ENCODE data around the gene CACNA1I. TPM values are rescaled to one million over a fixed set of nuclear protein-coding genes. Genes with fewer than 3 reads are reported as not detected.

Gene CACNA1I
- total and polyA plus RNA-seq, 7 donors = under 0.01 to 0.95 (median 0.15) TPM; not detected in 3

DNA sequence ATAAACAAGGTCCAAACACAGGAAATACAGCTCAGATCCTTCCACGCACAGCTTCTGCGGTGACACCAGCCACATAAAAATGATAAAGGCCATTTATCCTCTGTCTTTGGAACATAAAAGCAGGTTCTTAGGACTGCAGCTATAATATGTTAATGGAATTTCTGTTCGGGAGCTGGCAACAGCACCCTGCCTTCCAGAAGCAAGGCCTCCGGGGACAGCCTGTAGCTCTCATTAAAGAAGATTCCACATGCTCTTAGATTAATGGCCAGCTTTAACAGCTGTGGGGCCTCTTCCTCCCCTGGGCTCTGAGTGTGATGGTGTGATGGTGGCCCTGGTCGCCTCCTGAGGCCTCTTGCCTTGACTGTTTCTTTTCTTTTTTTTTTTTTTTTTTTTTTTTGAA, 137.3 kb downstream of the CACNA1I start:
- peaks cover 0 to 16% (median 0%) of the 10 kb centered on the region in 3 donors for H3K27me3 ChIP-seq
- intact Hi-C loops (cut with DNase I) = no loop called here
- WGBS, 2 donors = 75 to 76% methylated on average over 5 of the region's 5 CpGs

DNA sequence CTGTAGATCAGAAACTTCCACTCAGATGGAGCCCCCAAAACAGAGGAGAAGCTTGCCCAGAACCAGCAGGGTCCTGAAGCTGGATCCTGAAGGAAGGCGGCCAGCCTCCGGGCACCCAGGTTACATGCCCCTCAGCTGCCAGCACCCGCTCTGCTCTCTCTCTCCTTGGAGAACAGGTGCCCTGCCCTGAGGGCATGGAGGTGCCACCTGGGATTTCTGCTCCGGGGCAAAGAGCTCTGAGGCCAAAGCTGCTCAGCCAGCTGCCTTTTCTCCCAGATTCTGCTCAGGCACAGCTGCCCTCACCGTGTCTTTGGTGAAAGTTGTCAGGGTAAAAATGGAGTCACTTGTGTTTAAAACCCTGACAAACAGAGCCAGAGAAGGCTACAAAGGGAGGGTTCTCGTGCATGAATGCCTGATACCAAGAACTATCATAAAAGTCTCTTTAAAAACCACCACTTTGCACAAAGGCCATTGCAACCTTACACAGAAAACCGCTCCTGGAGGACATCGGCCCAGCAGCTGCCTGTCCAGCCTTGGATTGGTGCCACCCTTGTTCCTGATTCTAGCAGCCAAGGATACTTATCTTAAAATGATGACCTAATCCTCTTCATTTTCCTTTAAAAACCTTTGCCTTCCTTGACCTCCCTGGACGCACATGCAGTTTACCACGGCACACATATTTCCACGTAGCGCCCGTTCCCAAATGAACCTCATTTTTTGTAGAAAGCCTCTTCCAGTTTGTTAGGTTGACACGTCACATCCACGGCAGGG, 140.0 kb downstream of the CACNA1I start:
- Histone ChIP-seq H3K27me3 (peaks cover 0 to 16% (median 0%) of the 10 kb centered on the region in 3 donors), H3K4me1 (no peaks in the 10 kb centered on the region), H3K27ac (no peak overlapping the region), H3K36me3 (no peaks in the 10 kb centered on the region), H3K4me3 (no peak overlapping the region), H3K9me3 (no peaks in the 10 kb centered on the region)
- DNase-seq = no peak
- whole genome bisulfite sequencing, 2 donors = 68 to 75% methylated on average over 15 of the region's 15 CpGs
- TF ChIP-seq POLR2A (IDR thresholded peaks at IDR 0.05) = no peak
- TF ChIP-seq, protein P1, sequence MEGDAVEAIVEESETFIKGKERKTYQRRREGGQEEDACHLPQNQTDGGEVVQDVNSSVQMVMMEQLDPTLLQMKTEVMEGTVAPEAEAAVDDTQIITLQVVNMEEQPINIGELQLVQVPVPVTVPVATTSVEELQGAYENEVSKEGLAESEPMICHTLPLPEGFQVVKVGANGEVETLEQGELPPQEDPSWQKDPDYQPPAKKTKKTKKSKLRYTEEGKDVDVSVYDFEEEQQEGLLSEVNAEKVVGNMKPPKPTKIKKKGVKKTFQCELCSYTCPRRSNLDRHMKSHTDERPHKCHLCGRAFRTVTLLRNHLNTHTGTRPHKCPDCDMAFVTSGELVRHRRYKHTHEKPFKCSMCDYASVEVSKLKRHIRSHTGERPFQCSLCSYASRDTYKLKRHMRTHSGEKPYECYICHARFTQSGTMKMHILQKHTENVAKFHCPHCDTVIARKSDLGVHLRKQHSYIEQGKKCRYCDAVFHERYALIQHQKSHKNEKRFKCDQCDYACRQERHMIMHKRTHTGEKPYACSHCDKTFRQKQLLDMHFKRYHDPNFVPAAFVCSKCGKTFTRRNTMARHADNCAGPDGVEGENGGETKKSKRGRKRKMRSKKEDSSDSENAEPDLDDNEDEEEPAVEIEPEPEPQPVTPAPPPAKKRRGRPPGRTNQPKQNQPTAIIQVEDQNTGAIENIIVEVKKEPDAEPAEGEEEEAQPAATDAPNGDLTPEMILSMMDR (IDR thresholded peaks at IDR 0.05) = no peak
- no peak for TF ChIP-seq POLR2AphosphoS5 (IDR thresholded peaks at IDR 0.05)
- no peak for TF ChIP-seq EP300 (IDR thresholded peaks at IDR 0.05)
- intact Hi-C loops (cut with DNase I) = no loop called here

More for the DNA sequence above, 137.3 kb downstream of the CACNA1I start:
- DNase-seq = no peak
- Histone ChIP-seq H3K27ac (no peak overlapping the region), H3K4me3 (no peak overlapping the region), H3K4me1 (no peaks in the 10 kb centered on the region), H3K36me3 (no peaks in the 10 kb centered on the region), H3K9me3 (no peaks in the 10 kb centered on the region)
- no peak for TF ChIP-seq EP300 (IDR thresholded peaks at IDR 0.05)
- TF ChIP-seq, protein P1 (IDR thresholded peaks at IDR 0.05) = no peak

DNA sequence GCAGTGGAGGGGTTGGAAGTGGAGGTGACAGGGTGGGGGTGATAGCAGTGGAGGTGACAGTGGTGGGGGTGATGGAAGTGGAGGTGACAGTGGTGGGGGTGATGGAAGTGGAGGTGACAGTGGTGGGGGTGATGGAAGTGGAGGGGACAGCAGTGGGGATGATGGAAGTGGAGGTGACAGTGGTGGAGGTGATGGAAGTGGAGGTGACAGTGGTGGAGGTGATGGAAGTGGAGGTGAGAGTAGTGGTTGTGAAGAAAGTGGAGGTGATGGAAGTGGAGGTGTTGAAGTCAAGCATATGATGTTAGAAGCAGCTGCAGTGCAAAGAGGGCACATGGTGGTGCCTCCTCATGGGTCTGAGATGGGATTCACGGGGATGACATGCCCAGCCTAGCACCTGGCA, 141.5 kb downstream of the CACNA1I start:
- peaks cover 0 to 16% (median 0%) of the 10 kb centered on the region in 3 donors for H3K27me3 ChIP-seq

DNA sequence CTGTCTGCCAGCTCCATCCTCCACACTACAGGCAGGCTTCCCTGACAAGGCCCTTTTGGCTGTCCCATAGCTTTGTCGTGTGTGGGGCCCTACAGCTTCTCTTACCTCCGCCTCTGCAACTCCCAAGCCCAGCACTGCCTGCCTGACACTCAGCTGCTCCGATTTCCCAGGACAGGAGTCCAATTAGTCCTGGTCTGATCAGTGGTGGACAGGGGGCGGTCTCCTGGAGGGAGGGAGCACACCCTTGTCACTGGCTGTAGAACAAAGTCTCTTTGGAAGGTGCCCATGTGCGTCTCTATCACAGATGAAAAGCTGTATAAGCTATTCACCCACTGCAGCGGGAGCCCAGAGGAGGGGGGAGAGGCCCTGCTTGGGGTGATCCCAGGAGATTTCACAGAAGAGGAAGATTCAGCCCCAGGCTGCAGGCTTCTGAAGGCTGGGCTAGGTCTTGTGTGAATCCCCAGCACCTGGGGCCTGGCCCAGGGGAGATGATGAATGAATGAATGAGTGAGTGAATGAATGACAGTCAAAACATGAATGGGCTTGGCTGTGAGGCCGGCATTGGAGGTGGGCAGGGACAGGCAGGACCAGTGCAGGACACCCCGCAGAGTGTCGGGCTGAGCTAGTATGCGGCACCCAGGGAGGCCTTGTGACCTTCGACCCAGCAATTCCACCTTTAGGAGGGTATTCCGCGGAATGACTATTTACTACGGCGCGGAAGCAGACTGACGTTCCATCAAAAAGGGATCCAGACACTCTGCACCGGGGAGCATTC, 142.4 kb downstream of the CACNA1I start:
- Histone ChIP-seq H3K4me1 (no peaks in the 10 kb centered on the region), H3K27ac (no peak overlapping the region), H3K9me3 (no peaks in the 10 kb centered on the region), H3K27me3 (peaks cover 0 to 16% (median 0%) of the 10 kb centered on the region in 3 donors), H3K36me3 (no peaks in the 10 kb centered on the region), H3K4me3 (no peak overlapping the region)
- intact Hi-C loops (cut with DNase I) = no loop called here
- no peak for DNase-seq
- TF ChIP-seq POLR2A (IDR thresholded peaks at IDR 0.05) (no peak), EP300 (IDR thresholded peaks at IDR 0.05) (no peak), POLR2AphosphoS5 (IDR thresholded peaks at IDR 0.05) (no peak)
- TF ChIP-seq, protein P1 (IDR thresholded peaks at IDR 0.05) = no peak
- 43 to 70% methylated on average over 18 of the region's 18 CpGs for WGBS, 2 donors

More for the DNA sequence above, 141.5 kb downstream of the CACNA1I start:
- H3K9me3 ChIP-seq = no peaks in the 10 kb centered on the region
- no peak for DNase-seq
- no peak overlapping the region for H3K27ac ChIP-seq
- no peaks in the 10 kb centered on the region for H3K4me1 ChIP-seq
- TF ChIP-seq POLR2AphosphoS5 (IDR thresholded peaks at IDR 0.05) (no peak), EP300 (IDR thresholded peaks at IDR 0.05) (no peak), POLR2A (IDR thresholded peaks at IDR 0.05) (no peak)
- TF ChIP-seq, protein P1 (IDR thresholded peaks at IDR 0.05) = no peak
- 87 to 92% methylated on average over 1 of the region's 1 CpG for WGBS, 2 donors
- H3K4me3 ChIP-seq = no peak overlapping the region
- H3K36me3 ChIP-seq = no peaks in the 10 kb centered on the region
- intact Hi-C loops (cut with DNase I) = no loop called here

Data from sigmoid colon (tissue), 7 donors.